LNCAP (cell line): ENCODE results near the gene WDR12.

ENCODE experiments used
- CTCF ChIP-seq: fragments of 450-650 bp; IDR thresholded peaks from 2 replicates; pipeline ENCODE4 v1.5.1; 2017; ENCODE audit warnings: mild to moderate bottlenecking

The WDR12 gene

GRCh38 chr2:202841090-202841867, 70.2 kb downstream of the WDR12 start:
- no peak for TF ChIP-seq CTCF

- TF ChIP-seq CTCF = peak; percentile 62
These were observed 79.9 kb downstream of the WDR12 start for GRCh38 chr2:202831242-202832220.

GRCh38 chr2:202824901-202825300, 86.6 kb downstream of the WDR12 start:
- TF ChIP-seq CTCF = no peak
